HG03135 (cell line): Measurements from ENCODE around the gene MRLN.
"Not testable (repeated sequence)": the region's sequence is repeated elsewhere in the genome, so short reads cannot be mapped to it uniquely, and the experiment has no call there.

Source experiments
- ATAC-seq: cut with Tn5 transposase; IDR thresholded peaks from one replicate; pipeline ENCODE4 v1.9.1; 2021; ENCODE audit warnings: mild to moderate bottlenecking, moderate library complexity; ENCODE audit not compliant: unreplicated experiment

MRLN gene

GRCh38 chr10:59748834-59749233 is 4.4 kb downstream of the MRLN start:
- no peak for ATAC-seq

DNA sequence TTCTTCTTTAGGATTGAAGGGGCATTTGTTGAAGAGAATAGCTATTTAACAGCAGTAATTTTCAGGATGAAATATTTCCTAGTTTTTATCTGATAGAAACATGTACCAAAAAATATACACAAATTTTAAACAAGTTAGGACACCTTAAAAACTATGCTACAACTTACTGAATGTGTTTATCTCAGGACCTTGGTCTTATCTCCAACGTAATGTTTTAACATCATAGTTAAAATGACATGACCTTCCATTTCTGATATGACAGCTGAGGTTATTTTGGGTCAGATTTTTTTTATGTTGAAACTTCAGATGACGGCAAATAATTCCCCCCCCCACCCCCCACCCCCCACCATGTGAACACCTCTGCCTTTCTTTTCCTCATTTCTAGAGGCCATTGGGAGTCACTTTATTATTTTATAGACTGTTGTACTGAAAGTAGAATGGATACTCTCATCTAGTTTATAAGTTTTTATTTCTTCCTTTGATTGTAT is 8.0 kb downstream of the MRLN start:
- no peak for ATAC-seq

- ATAC-seq, result not testable (repeated sequence)
Measured at GRCh38 chr10:59744762-59745161, 8.5 kb downstream of the MRLN start.

DNA sequence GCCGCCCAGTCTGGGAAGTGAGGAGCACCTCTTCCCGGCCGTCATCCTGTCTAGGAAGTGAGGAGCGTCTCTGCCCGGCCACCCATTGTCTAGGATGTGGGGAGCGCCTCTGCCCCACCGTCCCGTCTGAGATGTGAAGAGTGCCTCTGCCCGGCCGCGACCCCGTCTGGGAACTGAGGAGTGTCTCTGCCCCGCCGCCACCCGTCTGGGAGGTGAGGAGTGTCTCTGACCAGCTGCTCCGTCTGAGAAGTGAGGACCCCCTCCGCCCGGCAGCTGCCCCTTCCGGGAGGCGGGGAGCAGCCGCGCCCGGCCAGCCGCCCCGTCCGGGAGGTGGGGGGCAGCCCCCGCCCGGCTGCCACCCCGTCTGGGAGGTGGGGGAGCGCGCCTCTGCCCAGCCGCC is 9.1 kb downstream of the MRLN start:
- not testable (repeated sequence) for ATAC-seq

- no peak for ATAC-seq
Measured at GRCh38 chr10:59741583-59741982, 11.7 kb downstream of the MRLN start.

GRCh38 chr10:59741048-59741447 is 12.2 kb downstream of the MRLN start:
- no peak for ATAC-seq

DNA sequence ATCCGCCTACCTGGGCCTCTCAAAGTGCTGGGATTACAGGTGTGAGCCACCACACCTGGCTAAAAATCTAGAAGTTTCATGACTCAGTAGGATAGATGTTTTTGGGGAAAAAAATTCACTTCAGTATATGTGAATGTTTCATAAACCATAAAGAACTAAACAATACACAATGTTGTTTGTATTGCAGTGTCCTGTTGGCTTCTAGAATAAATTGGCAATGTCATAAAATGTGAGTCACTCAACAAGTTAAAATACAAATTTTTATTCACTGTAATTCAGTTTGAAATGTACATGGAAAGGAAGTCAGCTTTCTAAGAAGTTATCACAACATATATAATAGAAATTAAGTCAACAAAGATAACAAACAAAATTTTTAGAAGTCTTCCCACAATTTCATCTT is 16.5 kb downstream of the MRLN start:
- ATAC-seq, result no peak

- no peak for ATAC-seq
Measured at GRCh38 chr10:59735296-59735695, 18.0 kb downstream of the MRLN start.

DNA sequence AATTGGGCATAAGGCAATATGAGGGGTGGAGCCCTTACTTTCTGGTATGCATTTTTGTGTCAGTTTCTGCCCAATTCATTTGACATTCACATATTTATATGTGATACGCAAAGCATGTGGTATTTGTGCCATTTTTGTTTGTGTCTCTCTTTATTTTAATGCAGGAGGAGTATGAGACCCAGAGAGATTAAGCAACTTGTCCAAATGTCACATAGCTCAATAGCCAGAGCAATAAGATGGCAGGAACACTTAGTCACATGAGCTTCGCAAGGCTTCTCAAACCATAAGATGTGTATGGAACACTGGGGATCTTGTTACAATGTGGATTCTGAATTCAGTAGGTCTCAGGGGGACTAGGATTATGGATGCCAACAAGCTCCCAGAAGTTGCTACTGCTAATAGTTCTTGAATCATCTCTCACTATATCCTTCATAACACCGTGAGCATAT is 19.2 kb downstream of the MRLN start:
- ATAC-seq, result no peak

- not testable (repeated sequence) for ATAC-seq
Measured at GRCh38 chr10:59733321-59734013, 19.8 kb downstream of the MRLN start.

GRCh38 chr10:59732849-59733248 is 20.4 kb downstream of the MRLN start:
- ATAC-seq, result not testable (repeated sequence)

GRCh38 chr10:59729167-59729566 is 24.1 kb downstream of the MRLN start:
- ATAC-seq, result not testable (repeated sequence)

GRCh38 chr10:59724098-59724938 is 28.9 kb downstream of the MRLN start:
- no peak for ATAC-seq

DNA sequence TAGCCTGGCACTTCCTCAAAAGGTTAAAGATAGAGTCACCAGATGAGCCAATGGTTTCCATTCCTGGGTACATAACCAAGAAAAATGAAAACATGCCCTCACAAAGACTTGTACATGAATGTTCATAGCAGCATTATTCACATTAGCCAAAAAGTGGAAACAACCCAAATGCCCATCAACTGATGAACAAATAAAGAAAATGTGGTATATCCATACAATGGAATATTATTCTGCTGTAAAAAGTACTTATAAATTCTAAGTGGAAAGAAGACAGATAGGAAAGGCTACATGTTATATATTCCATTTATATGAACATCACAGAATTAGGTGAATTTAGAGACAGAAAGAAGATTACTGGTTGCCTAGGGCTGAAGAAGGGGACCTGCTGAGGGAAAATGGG is 32.9 kb downstream of the MRLN start:
- no peak for ATAC-seq

DNA sequence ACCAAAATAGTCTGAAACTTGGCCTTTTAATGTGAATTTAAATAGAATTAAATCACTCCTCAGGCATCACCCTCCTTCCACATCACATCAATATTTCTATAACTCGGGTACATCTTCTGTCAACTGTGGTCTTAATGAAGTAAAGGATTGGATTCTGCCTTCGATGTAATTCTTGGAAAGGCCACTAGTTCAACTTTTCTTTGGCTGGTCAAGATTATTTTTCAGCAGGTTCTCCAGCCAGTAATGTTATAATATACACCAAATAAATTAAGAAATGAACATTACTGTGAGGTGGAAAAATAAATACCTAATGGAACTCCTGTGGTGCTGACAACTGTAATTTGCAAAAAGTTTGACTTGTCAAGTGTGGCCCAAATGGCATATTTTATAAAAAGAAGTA is 33.9 kb downstream of the MRLN start:
- no peak for ATAC-seq

DNA sequence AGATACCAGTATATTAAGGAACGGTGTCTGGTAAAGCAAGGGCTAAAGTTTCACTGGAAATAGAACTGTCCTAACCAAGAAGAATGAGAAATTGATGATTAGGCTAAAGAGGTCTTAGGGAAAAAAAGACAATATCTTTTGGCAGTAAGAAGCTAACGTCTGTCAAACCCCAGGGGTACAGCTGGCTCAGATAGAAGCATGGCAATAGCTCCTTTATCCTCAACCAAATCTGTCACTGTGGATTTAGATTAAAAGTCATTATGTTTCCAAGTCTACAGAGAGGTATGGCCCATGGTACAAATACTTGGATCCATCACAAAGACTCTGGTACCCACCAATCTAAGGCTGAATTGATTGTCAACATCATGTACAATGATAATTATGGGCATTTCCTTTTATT is 35.0 kb downstream of the MRLN start:
- ATAC-seq, result no peak

DNA sequence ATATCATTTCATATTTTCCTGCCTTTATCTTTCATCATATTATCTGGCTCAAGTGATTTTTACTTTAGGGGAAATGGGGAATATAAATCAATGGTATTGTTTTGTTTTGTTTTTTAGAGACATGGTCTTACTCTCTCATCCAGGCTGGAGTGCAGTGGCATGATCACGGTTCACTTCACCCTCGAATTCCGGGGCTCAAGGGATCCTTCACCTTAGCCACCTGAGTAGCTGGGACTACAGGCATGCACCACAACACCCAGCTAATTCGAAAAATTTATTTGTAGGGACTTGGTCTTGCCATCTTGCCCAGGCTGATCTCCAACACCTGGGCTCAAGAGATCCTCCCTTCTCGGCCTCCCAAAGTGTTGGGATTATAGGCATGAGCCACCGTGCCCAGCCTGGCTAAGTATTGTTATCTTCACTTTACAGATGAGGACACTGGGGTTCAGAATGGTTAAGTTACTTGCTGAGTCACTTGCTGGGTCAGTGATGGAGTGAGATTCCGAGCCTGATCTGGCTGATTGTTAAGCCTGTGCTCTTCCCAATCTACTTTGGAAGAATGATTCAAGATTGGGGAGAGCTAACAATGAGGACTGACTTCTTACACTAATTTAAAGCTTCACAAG is 39.9 kb downstream of the MRLN start:
- no peak for ATAC-seq

GRCh38 chr10:59711871-59712494 is 41.3 kb downstream of the MRLN start:
- no peak for ATAC-seq

- peak; percentile 86 for ATAC-seq
Measured at GRCh38 chr10:59709395-59710125, 43.7 kb downstream of the MRLN start, which contains the start of gene SLC16A9. SLC16A9 (minus strand) TSS chr10:59709850; CDS start chr10:59684291, 25,559 bp downstream.

- ATAC-seq, result peak; percentile 16
Measured at GRCh38 chr10:59708816-59709394, 44.4 kb downstream of the MRLN start.
